Kidney epithelial cell (primary cell): ENCODE results near the gene ZBP1. TPM values are rescaled to one million over a fixed set of nuclear protein-coding genes. Genes with fewer than 3 reads are reported as not detected.

Experiments used
- DNase-seq: peaks from one replicate; pipeline ENCODE4 v3.0.0-alpha.2; 2010; ENCODE audit warnings: low read depth
- H3K27me3 ChIP-seq: 2 replicates; pipeline ENCODE4 v1.6.0; 2011; ENCODE audit warnings: low read length; ENCODE audit not compliant: control insufficient read depth, insufficient read depth
- H3K36me3 ChIP-seq: 2 replicates; pipeline ENCODE4 v1.5.1; 2011; ENCODE audit warnings: low read length; ENCODE audit not compliant: control insufficient read depth, insufficient read depth
- H3K4me3 ChIP-seq: 2 replicates; pipeline ENCODE4 v1.5.1; 2011; ENCODE audit warnings: low read depth, mild to moderate bottlenecking, control low read depth, low read length
- total RNA-seq: library from RNA; depleted of rRNA; stranded (reverse); fragments of >200 nt; gene quantifications from 2 replicates; pipeline ENCODE4 v1.2.3, GENCODE V29; 2015
- TF ChIP-seq, protein P1 (sequence below): IDR thresholded peaks from 2 replicates; pipeline ENCODE4 v1.5.1; 2011; ENCODE audit warnings: mild to moderate bottlenecking, moderate library complexity, low read length, control low read depth, inconsistent platforms; ENCODE audit not compliant: insufficient read depth, poor library complexity, severe bottlenecking

Gene ZBP1
- total RNA-seq, 1 donor from 2014 or later, result not detected

DNA sequence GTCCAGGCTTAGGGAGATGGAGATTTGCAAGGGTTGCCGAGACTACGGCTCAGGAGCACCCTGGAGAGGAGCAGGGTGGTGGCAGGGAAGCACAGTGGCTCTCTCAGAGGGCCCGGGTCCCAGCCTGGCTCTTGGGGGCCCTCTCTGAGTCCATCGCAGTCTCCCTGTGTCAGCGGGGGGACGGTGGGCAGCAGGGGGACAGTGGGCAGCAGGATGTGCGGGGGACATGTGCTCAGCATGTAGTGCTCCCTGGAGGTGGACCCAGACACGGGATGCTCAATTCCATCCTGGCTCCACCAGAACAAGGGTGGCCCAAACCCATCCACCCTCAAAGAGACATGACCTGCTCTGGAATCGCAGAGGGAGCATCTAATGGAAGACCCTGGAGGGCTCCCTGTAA lies 43.0 kb upstream of the ZBP1 start:
- DNase-seq, result no peak
- TF ChIP-seq, protein P1, sequence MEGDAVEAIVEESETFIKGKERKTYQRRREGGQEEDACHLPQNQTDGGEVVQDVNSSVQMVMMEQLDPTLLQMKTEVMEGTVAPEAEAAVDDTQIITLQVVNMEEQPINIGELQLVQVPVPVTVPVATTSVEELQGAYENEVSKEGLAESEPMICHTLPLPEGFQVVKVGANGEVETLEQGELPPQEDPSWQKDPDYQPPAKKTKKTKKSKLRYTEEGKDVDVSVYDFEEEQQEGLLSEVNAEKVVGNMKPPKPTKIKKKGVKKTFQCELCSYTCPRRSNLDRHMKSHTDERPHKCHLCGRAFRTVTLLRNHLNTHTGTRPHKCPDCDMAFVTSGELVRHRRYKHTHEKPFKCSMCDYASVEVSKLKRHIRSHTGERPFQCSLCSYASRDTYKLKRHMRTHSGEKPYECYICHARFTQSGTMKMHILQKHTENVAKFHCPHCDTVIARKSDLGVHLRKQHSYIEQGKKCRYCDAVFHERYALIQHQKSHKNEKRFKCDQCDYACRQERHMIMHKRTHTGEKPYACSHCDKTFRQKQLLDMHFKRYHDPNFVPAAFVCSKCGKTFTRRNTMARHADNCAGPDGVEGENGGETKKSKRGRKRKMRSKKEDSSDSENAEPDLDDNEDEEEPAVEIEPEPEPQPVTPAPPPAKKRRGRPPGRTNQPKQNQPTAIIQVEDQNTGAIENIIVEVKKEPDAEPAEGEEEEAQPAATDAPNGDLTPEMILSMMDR, result no peak
- no peaks in the 10 kb centered on the region for H3K27me3 ChIP-seq
- H3K4me3 ChIP-seq, result no peak overlapping the region
- peaks cover 2% of the 10 kb centered on the region for H3K36me3 ChIP-seq

GRCh38 chr20:57662456-57663240 lies 42.4 kb upstream of the ZBP1 start:
- no peak for DNase-seq
- Histone ChIP-seq H3K27me3 (no peaks in the 10 kb centered on the region), H3K4me3 (no peak overlapping the region), H3K36me3 (peaks cover 2% of the 10 kb centered on the region)
- TF ChIP-seq, protein P1, result no peak

DNA sequence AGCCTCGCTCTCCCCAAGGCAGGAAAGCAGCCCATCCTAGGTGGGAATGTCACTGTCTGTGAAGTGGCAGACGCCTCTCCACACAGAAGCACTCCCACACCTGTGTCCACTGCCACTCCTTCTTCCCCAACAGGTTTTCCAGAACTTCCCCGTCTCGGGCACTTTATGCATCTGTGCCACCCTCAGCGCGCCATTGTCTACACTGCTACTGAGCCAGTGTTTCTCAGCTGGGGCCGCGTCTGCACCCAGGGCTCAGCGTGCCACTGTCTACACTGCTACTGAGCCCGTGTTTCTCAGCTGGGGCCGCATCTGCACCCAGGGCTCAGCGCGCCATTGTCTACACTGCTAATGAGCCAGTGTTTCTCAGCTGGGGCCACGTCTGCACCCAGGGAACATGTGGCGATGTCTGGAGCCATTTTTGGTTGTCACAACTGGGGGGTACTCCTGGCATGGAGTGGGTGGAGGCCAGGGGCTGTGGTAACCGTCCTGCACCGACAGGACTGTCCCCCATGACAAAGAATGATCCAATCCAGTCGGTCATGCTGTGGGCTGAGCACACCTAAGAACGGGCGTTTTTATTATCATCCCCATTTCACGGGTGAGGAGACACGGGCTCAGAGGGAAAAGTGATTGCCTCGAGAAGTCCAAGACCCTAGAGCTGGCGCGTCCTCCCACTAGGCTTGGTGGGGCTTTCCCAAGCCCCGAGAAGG lies 41.7 kb upstream of the ZBP1 start:
- Histone ChIP-seq H3K27me3 (no peaks in the 10 kb centered on the region), H3K4me3 (no peak overlapping the region), H3K36me3 (peaks cover 2% of the 10 kb centered on the region)
- DNase-seq, result no peak
- TF ChIP-seq, protein P1, result no peak

DNA sequence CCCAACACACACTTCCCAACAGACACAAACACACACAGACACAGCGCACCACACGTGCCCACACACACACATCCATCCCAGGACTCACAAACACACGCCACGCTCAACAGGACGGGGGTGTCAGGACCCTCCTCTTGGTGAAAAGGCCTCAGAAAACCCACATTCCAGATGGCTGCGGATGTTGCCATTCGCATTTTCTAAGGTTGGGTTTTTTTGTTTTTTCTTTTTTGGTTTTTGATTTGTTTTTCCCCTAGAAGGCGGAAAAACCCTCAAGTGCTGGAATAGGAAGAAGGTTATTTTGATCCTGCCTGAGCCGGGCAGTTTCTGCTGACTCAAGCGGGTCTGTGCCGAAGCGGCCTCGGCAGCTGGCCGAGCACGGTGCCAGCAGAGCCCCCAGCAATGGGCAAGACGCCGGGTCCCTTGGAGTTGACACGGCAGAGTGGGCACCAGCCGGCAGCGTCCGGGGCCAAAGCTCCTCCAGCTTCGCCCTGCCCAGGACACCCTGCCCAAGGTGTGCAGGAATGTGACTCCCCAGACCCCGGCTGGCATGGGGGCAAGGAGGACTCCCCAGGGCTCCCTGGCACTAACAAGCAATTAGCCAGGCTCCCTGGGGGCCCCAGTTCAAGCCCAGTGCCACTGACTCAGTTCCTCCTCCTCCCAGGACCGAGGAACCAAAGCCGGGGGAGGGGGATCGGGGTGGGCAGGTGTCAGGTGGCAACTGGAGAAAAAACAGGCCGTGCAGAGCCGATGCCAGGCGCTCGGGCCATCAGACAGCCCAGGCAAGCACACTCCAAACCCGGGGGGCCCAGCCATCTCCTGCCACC lies 40.9 kb upstream of the ZBP1 start:
- Histone ChIP-seq H3K36me3 (peaks cover 2% of the 10 kb centered on the region), H3K27me3 (no peaks in the 10 kb centered on the region), H3K4me3 (no peak overlapping the region)
- TF ChIP-seq, protein P1, result no peak
- no peak for DNase-seq

GRCh38 chr20:57660181-57660921 lies 40.1 kb upstream of the ZBP1 start:
- DNase-seq, result no peak
- H3K27me3 ChIP-seq, result no peaks in the 10 kb centered on the region
- H3K4me3 ChIP-seq, result no peak overlapping the region
- TF ChIP-seq, protein P1, result no peak
- peaks cover 2% of the 10 kb centered on the region for H3K36me3 ChIP-seq
